Vagina (tissue), 2 donors: Measurements from ENCODE around the gene TMEM151A.

Experiments used
- POLR2A ChIP-seq, 2 donors: fragments of 450-650 bp; IDR thresholded peaks; one replicate each; pipeline ENCODE4 v1.6.1; 2017; ENCODE audit warnings: antibody characterized with exemption in 2 of 2, mild to moderate bottlenecking in 2 of 2, moderate library complexity in 2 of 2
- TF ChIP-seq, protein P1 (sequence below), 3 experiments: fragments of 450-650 bp in 2 of 3; fragments of 200-600 bp in 1 of 3; sonication (generic) in 1 of 3; IDR thresholded peaks; one replicate each; pipeline ENCODE4 v1.5.1; 2017 to 2019; ENCODE audit warnings: antibody characterized with exemption in 3 of 3, mild to moderate bottlenecking in 2 of 3, moderate library complexity in 2 of 3

DNA sequence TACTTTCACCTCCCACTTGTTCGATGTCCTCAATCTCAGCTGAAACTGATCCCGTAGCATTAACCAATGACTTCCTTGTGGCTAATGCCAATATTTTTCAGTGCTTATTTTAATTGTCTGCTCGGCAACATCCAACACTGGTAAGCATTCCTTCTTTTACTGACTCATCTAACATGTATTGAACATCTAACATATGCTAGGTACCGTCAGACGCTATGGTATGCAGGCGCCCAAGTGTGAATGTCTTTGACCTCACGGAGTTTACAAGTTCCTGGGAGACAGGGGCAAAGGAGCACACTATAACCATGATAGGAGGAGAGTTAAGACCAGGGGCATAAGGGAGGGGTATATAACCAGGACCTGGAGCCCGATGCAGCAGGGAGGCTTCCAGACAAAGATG, 51.5 kb downstream of the TMEM151A start:
- no peak for TF ChIP-seq POLR2A (IDR thresholded peaks at IDR 0.05)
- TF ChIP-seq, protein P1, sequence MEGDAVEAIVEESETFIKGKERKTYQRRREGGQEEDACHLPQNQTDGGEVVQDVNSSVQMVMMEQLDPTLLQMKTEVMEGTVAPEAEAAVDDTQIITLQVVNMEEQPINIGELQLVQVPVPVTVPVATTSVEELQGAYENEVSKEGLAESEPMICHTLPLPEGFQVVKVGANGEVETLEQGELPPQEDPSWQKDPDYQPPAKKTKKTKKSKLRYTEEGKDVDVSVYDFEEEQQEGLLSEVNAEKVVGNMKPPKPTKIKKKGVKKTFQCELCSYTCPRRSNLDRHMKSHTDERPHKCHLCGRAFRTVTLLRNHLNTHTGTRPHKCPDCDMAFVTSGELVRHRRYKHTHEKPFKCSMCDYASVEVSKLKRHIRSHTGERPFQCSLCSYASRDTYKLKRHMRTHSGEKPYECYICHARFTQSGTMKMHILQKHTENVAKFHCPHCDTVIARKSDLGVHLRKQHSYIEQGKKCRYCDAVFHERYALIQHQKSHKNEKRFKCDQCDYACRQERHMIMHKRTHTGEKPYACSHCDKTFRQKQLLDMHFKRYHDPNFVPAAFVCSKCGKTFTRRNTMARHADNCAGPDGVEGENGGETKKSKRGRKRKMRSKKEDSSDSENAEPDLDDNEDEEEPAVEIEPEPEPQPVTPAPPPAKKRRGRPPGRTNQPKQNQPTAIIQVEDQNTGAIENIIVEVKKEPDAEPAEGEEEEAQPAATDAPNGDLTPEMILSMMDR (IDR thresholded peaks at IDR 0.05), result no peak
